Spleen (tissue), 11 donors: ENCODE results near the gene CTDP1. TPM values are rescaled to one million over a fixed set of nuclear protein-coding genes. Genes with fewer than 3 reads are reported as not detected.
A peak's percentile ranks its signal among the peaks of the same experiment; 100 is the strongest.

Experiments
- DNase-seq: peaks from one replicate; pipeline ENCODE4 v3.0.0-alpha.2; 2020
- H3K27ac ChIP-seq, 8 donors: fragments of 200-600 bp; sonication (generic) in 7 of 8; 1 replicate in 4 of 8; 2 replicates in 4 of 8; pipeline versions ENCODE4 v1.5.0 to v1.8.0; 2016 to 2021; ENCODE audit warnings: inconsistent platforms in 4 of 8, mild to moderate bottlenecking in 4 of 8, moderate library complexity in 1 of 8
- H3K27me3 ChIP-seq, 7 donors: fragments of 200-600 bp; sonication (generic) in 6 of 7; replicated peaks in 1 of 7; 1 replicate in 4 of 7; 2 replicates in 3 of 7; pipeline versions ENCODE4 v1.5.0 to v1.8.0; 2016 to 2021; ENCODE audit warnings: inconsistent platforms in 3 of 7, mild to moderate bottlenecking in 1 of 7
- H3K36me3 ChIP-seq, 6 donors: fragments of 200-600 bp; sonication (generic) in 5 of 6; 1 replicate in 4 of 6; 2 replicates in 2 of 6; pipeline versions ENCODE4 v1.5.0 to v1.8.0; 2016 to 2021; ENCODE audit warnings: inconsistent platforms in 2 of 6
- H3K4me1 ChIP-seq, 6 donors: fragments of 200-600 bp; sonication (generic) in 5 of 6; 1 replicate in 3 of 6; 2 replicates in 3 of 6; pipeline versions ENCODE4 v1.5.0 to v1.8.0; 2016 to 2021; ENCODE audit warnings: inconsistent platforms in 3 of 6
- H3K4me3 ChIP-seq, 8 donors: fragments of 200-600 bp; sonication (generic) in 7 of 8; 1 replicate in 4 of 8; 2 replicates in 4 of 8; pipeline versions ENCODE4 v1.5.0 to v1.8.0; 2016 to 2021; ENCODE audit warnings: inconsistent platforms in 4 of 8, mild to moderate bottlenecking in 4 of 8, moderate library complexity in 2 of 8
- H3K9me3 ChIP-seq, 8 donors: fragments of 200-600 bp; sonication (generic) in 7 of 8; 1 replicate in 4 of 8; 2 replicates in 4 of 8; pipeline versions ENCODE4 v1.5.0 to v1.8.0; 2016 to 2021; ENCODE audit warnings: inconsistent platforms in 4 of 8
- CTCF ChIP-seq, 11 experiments: fragments of 200-600 bp in 7 of 11; fragments of 450-650 bp in 4 of 11; sonication (generic) in 4 of 11; IDR thresholded peaks in 8 of 11; conservative IDR thresholded peaks in 3 of 11; 1 replicate in 7 of 11; 2 replicates in 4 of 11; pipeline versions ENCODE4 v1.4.0 to v1.8.0; 2016 to 2021; ENCODE audit warnings: antibody characterized with exemption in 11 of 11, inconsistent platforms in 4 of 11, mild to moderate bottlenecking in 1 of 11
- POLR2A ChIP-seq, 3 donors: fragments of 450-650 bp; IDR thresholded peaks; one replicate each; pipeline ENCODE4 v1.5.1; 2017; ENCODE audit warnings: antibody characterized with exemption in 3 of 3, mild to moderate bottlenecking in 1 of 3
- POLR2AphosphoS5 ChIP-seq, 3 donors: sonication (generic); formaldehyde crosslinking; IDR thresholded peaks; one replicate each; pipeline ENCODE4 v1.5.1; 2017; ENCODE audit warnings: antibody characterized with exemption in 3 of 3
- WGBS, 5 donors: extraction: QIAGEN DNeasy Blood & Tissue Kit in 3 of 5; methylation state at CpG; one replicate each; pipeline versions ENCODE4 v1.1.5 to v1.1.7; 2013 to 2018; 5-methylcytosine and 5-hydroxymethylcytosine counted together
- intact Hi-C: fragments of 100-400 bp; cut with DNase I; formaldehyde crosslinking; loops from one replicate; pipeline ENCODE4 v1.15.0; 2023; ENCODE audit warnings: low total_unique reads
- polyA plus RNA-seq, 3 donors: library from polyadenylated mRNA; stranded (reverse); fragments of 200-250 nt; gene quantifications; one replicate each; pipeline ENCODE4 v1.2.1, GENCODE V29; 2013
- total RNA-seq, 7 donors: library from RNA; depleted of rRNA in 3 of 7; stranded (reverse); fragments of >200 nt in 3 of 7; fragmentation: NEBNext Ultra II Directional in 4 of 7; extraction: Animal tissue kit (Norgen Biotek cat#: 25700) in 4 of 7; gene quantifications; one replicate each; pipeline versions ENCODE4 v1.1.0 to v1.2.1, GENCODE V29; 2016 to 2021
- donor health status: healthy with polysubstance abuse.
- donor health status: DM: no; HTN: no; CAD: no; lungs with moderate emphysema.
- donor health status: DM: no; HTN: no; CAD: no.
- donor health status: Bipolar disorder and iron deficiency.
- donor health status: healthy.
- donor health status: DM: no; HTN: no; CAD: no.
- donor health status: DM: yes; HTN: yes; CAD: no.

Gene CTDP1
- total and polyA plus RNA-seq, 10 donors, result 13.6 to 54.6 (median 28.6) TPM

- TF ChIP-seq CTCF (IDR thresholded peaks at IDR 0.05 in 8 of 11, conservative IDR thresholded peaks at IDR 0.05 in 3 of 11) (no peak), POLR2A (IDR thresholded peaks at IDR 0.05) (no peak), POLR2AphosphoS5 (IDR thresholded peaks at IDR 0.05) (no peak)
- Histone ChIP-seq H3K4me1 (peaks cover 18 to 34% (median 27%) of the 10 kb centered on the region in 6 donors), H3K36me3 (no peaks in the 10 kb centered on the region), H3K27ac (no peak overlapping the region), H3K27me3 (peaks cover 0 to 45% (median 37%) of the 10 kb centered on the region in 7 donors), H3K9me3 (no peaks in the 10 kb centered on the region), H3K4me3 (no peak overlapping the region)
- 86 to 94% (median 90%) methylated on average over 9 of the region's 9 CpGs for WGBS, 5 donors
- DNase-seq, result peak; percentile 55
- intact Hi-C loops, result no loop called here
Observed at GRCh38 chr18:79801641-79802040, 122.0 kb downstream of the CTDP1 start.

- Histone ChIP-seq H3K36me3 (no peaks in the 10 kb centered on the region), H3K27me3 (peaks cover 0 to 39% (median 32%) of the 10 kb centered on the region in 7 donors), H3K9me3 (no peaks in the 10 kb centered on the region), H3K4me1 (peaks cover 18 to 29% (median 27%) of the 10 kb centered on the region in 6 donors), H3K4me3 (no peak overlapping the region), H3K27ac (no peak overlapping the region)
- intact Hi-C loops, result no loop called here
- no peak for TF ChIP-seq POLR2A (IDR thresholded peaks at IDR 0.05)
- no peak for TF ChIP-seq CTCF (IDR thresholded peaks at IDR 0.05 in 8 of 11, conservative IDR thresholded peaks at IDR 0.05 in 3 of 11)
- TF ChIP-seq POLR2AphosphoS5 (IDR thresholded peaks at IDR 0.05), result no peak
- WGBS, 5 donors, result 88 to 97% (median 94%) methylated on average over 18 of the region's 18 CpGs
- peak; percentile 70 for DNase-seq
Observed at GRCh38 chr18:79802298-79802697, 122.7 kb downstream of the CTDP1 start.

- DNase-seq, result peak; percentile 64
- Histone ChIP-seq H3K36me3 (no peaks in the 10 kb centered on the region), H3K9me3 (no peaks in the 10 kb centered on the region), H3K4me3 (no peak overlapping the region), H3K4me1 (peaks cover 10 to 15% (median 15%) of the 10 kb centered on the region in 6 donors), H3K27ac (no peak overlapping the region), H3K27me3 (peaks cover 0 to 26% (median 19%) of the 10 kb centered on the region in 7 donors)
- TF ChIP-seq CTCF (IDR thresholded peaks at IDR 0.05 in 8 of 11, conservative IDR thresholded peaks at IDR 0.05 in 3 of 11) (no peak), POLR2AphosphoS5 (IDR thresholded peaks at IDR 0.05) (no peak), POLR2A (IDR thresholded peaks at IDR 0.05) (no peak)
- intact Hi-C loops, result no loop called here
- WGBS, 5 donors, result 86 to 97% (median 90%) methylated on average over 14 of the region's 14 CpGs
Observed at GRCh38 chr18:79803611-79804051, 124.0 kb downstream of the CTDP1 start.

Other genes starting within 250 kb of the CTDP1 start
- gene KCNG2, start 118.1 kb downstream of the CTDP1 start, total RNA-seq, result 1 to 10 TPM in 3 of 7 donors, under 1 TPM in 3, not detected in 1; 0.17 to 3.2 (median 1.1) TPM
- gene KCNG2, start 118.1 kb downstream of the CTDP1 start, polyA plus RNA-seq, result under 1 TPM; 0.15 to 0.38 (median 0.22) TPM